Immature natural killer cell (primary cell): Measurements from ENCODE around the gene NCBP1. TPM values are rescaled to one million over a fixed set of nuclear protein-coding genes. Genes with fewer than 3 reads are reported as not detected.
A peak's percentile ranks its signal among the peaks of the same experiment; 100 is the strongest.
"Not testable (repeated sequence)": the region's sequence is repeated elsewhere in the genome, so short reads cannot be mapped to it uniquely, and the experiment has no call there.

Experiments
- DNase-seq, 3 donors: peaks; one replicate each; pipeline ENCODE4 v3.0.0; 2022; ENCODE audit warnings: mixed read lengths in 1 of 3
- H3K27ac Mint-ChIP-seq, 6 donors: one replicate each; pipeline ENCODE4 v1.8.0; 2020; ENCODE audit warnings: mixed read lengths in 6 of 6, mild to moderate bottlenecking in 5 of 6, inconsistent platforms in 4 of 6, moderate library complexity in 3 of 6
- H3K27me3 Mint-ChIP-seq, 3 donors: one replicate each; pipeline ENCODE4 v1.8.0; 2020 to 2021; ENCODE audit warnings: low read depth in 3 of 3, mild to moderate bottlenecking in 3 of 3, mixed read lengths in 3 of 3, moderate library complexity in 3 of 3, inconsistent platforms in 1 of 3
- H3K36me3 Mint-ChIP-seq, 3 donors: one replicate each; pipeline ENCODE4 v1.8.0; 2020; ENCODE audit warnings: mixed read lengths in 3 of 3, inconsistent platforms in 2 of 3, mild to moderate bottlenecking in 2 of 3
- H3K4me1 Mint-ChIP-seq, 2 donors: one replicate each; pipeline ENCODE4 v1.8.0; 2020; ENCODE audit warnings: inconsistent platforms in 2 of 2, mild to moderate bottlenecking in 2 of 2, mixed read lengths in 2 of 2, moderate library complexity in 1 of 2
- H3K4me3 Mint-ChIP-seq, 5 donors: one replicate each; pipeline ENCODE4 v1.8.0; 2020; ENCODE audit warnings: mild to moderate bottlenecking in 5 of 5, mixed read lengths in 5 of 5, inconsistent platforms in 3 of 5, moderate library complexity in 3 of 5
- H3K9me3 Mint-ChIP-seq, 6 donors: one replicate each; pipeline ENCODE4 v1.8.0; 2020; ENCODE audit warnings: mild to moderate bottlenecking in 6 of 6, mixed read lengths in 6 of 6, inconsistent platforms in 4 of 6, moderate library complexity in 3 of 6
- polyA plus RNA-seq, 3 donors: library from polyadenylated mRNA; unstranded; fragments of 300-500 nt; fragmentation: Illumina TruSeq; gene quantifications; one replicate each; pipeline ENCODE4 v1.2.3, GENCODE V29; 2021

The NCBP1 gene
- polyA plus RNA-seq, 3 donors from 2014 or later: 11.0 to 15.8 (median 12.8) TPM

GRCh38 chr9:97601228-97601898 is 32.3 kb upstream of the NCBP1 start:
- Mint-ChIP-seq H3K9me3 (no peaks in the 10 kb centered on the region), H3K36me3 (peaks cover 20 to 41% (median 25%) of the 10 kb centered on the region in 3 donors), H3K27me3 (peaks cover 0 to 2% (median 0%) of the 10 kb centered on the region in 3 donors)

GRCh38 chr9:97602430-97602829 is 31.2 kb upstream of the NCBP1 start:
- H3K4me3 Mint-ChIP-seq: no peak overlapping the region
- H3K9me3 Mint-ChIP-seq: peaks cover 0 to 2% (median 0%) of the 10 kb centered on the region in 6 donors
- H3K27me3 Mint-ChIP-seq: peaks cover 0 to 2% (median 0%) of the 10 kb centered on the region in 3 donors
- peaks cover 20 to 50% (median 28%) of the 10 kb centered on the region in 3 donors for H3K36me3 Mint-ChIP-seq
- no peak for DNase-seq
- H3K27ac Mint-ChIP-seq: no peak overlapping the region
- peaks cover 8% of the 10 kb centered on the region in 2 donors for H3K4me1 Mint-ChIP-seq

More at GRCh38 chr9:97601228-97601898, 32.3 kb upstream of the NCBP1 start:
- peaks cover 8% of the 10 kb centered on the region in 2 donors for H3K4me1 Mint-ChIP-seq
- peak overlapping the region in 1 of 6 donors; percentile 36 for H3K27ac Mint-ChIP-seq
- no peak for DNase-seq
- H3K4me3 Mint-ChIP-seq: no peak overlapping the region

DNA sequence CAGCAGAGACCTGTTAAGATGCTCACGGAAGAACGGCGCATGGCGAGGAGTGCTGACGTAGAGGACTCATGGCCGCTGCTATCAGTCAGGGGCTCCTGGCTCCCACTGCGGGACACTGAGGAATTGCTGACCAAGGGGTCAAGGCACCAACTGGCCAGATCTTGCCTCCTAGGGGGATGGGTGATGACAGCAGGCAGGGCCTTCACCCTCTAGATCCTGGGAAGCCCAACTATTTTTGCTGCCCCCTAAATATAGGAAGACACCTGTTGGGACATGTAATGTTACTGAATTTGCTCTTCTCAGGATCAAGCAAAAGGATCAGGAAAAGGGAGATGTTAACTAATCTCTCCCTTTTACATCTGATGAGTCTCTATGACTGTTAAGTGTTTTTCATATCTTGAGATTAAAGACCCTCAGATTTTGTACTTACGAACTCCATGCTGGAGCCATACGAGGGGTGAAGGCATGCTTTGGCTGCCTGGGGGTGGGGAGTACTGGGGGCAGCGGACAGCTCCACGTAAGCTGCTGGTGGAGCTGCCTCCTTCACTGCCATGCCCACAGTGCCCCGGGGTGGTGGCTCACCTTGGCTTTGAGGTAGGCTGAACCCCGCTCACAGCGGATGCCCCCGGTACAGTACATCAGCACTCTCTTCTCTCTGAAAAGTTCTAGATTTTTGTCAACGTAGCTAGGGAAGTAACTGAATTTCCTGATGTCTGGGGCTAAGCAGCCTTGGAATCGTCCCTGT is 28.5 kb upstream of the NCBP1 start:
- DNase-seq: no peak
- peak overlapping the region in 1 of 6 donors; percentile 20 for H3K27ac Mint-ChIP-seq
- peaks cover 20 to 52% (median 28%) of the 10 kb centered on the region in 3 donors for H3K36me3 Mint-ChIP-seq
- H3K9me3 Mint-ChIP-seq: peaks cover 0 to 2% (median 0%) of the 10 kb centered on the region in 6 donors
- H3K4me1 Mint-ChIP-seq: no peaks in the 10 kb centered on the region
- H3K4me3 Mint-ChIP-seq: no peak overlapping the region
- peaks cover 0 to 2% (median 0%) of the 10 kb centered on the region in 3 donors for H3K27me3 Mint-ChIP-seq

GRCh38 chr9:97615439-97616072 is 18.1 kb upstream of the NCBP1 start:
- Mint-ChIP-seq H3K4me3 (no peak overlapping the region), H3K4me1 (peaks cover 0 to 6% of the 10 kb centered on the region in 2 donors), H3K36me3 (peaks cover 4 to 31% (median 24%) of the 10 kb centered on the region in 3 donors), H3K9me3 (no peaks in the 10 kb centered on the region), H3K27me3 (peaks cover 0 to 2% (median 1%) of the 10 kb centered on the region in 3 donors), H3K27ac (peak overlapping the region in 2 of 6 donors; percentile 23 to 45)
- peak; percentile 47 to 60 (median 52) for DNase-seq

DNA sequence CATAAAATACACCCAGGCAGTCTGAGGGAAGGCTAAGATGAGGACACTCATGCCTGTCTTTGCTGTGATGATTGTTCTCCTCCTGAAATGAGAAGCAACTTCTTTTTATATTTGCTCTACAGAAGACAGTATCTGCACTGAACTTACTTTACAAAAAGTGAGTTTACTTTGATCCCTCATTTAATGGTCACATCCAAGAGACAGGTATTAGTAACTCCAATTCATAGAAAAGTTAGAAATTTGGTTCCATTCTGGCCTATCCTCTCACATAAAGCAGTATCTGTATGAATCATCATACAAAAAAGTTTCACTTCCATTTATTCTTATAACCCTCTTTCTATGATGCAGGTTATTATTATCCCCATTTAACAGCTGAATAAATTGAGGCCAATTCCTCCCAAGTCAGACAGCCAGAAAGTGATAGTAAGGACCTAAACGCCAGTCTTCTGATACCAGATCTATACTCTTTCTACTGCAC is 15.6 kb upstream of the NCBP1 start:
- Mint-ChIP-seq H3K36me3 (peaks cover 0 to 28% (median 17%) of the 10 kb centered on the region in 3 donors), H3K27ac (no peak overlapping the region), H3K9me3 (no peaks in the 10 kb centered on the region), H3K4me1 (peaks cover 0 to 6% of the 10 kb centered on the region in 2 donors), H3K27me3 (peaks cover 0 to 2% (median 1%) of the 10 kb centered on the region in 3 donors), H3K4me3 (no peak overlapping the region)
- DNase-seq: no peak

DNA sequence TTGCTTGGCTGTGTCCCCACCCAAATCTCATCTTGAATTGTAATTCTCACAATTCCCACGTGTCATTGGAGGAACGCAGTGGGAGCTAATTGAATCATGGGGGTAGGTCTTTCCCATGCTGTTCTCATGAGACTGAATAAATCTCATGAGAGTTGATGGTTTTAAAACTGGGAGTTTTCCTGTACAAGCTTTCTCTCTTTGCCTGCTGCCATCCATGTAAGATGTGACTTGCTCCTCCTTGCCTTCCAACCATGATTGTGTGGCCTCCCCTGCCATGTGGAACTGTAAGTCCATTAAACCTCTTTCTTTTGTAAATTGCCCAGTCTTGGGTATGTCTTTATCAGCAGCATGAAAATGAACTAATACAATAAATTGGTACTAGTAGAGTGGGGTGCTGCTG is 13.6 kb upstream of the NCBP1 start:
- H3K27ac Mint-ChIP-seq, H3K27me3 Mint-ChIP-seq, H3K9me3 Mint-ChIP-seq, H3K4me3 Mint-ChIP-seq, DNase-seq, H3K4me1 Mint-ChIP-seq: not testable (repeated sequence)
- H3K36me3 Mint-ChIP-seq: peaks cover 0 to 39% (median 25%) of the 10 kb centered on the region in 3 donors

DNA sequence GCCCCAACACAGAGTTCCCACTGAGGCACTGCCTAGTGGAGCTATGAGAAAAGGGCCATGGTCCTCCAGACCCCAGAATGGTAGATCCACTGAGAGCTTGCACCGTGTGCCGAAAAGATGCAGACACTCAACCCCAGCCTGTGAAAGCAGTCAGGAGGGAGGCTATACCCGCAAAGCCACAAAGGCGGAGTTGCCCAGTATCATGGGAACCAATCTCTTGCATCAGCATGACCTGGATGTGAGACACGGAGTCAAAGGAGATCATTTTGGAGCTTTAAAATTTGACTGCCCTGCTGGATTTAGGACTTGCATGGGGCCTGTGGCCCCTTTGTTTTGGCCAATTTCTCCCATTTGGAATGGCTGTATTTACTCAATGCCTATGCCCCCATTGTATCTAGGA is 11.1 kb upstream of the NCBP1 start:
- not testable (repeated sequence) for H3K9me3 Mint-ChIP-seq, H3K4me1 Mint-ChIP-seq, DNase-seq, H3K27me3 Mint-ChIP-seq, H3K4me3 Mint-ChIP-seq, H3K27ac Mint-ChIP-seq
- peaks cover 0 to 40% (median 23%) of the 10 kb centered on the region in 3 donors for H3K36me3 Mint-ChIP-seq

- no peak for DNase-seq
- Mint-ChIP-seq H3K4me3 (no peak overlapping the region), H3K27ac (no peak overlapping the region), H3K27me3 (peaks cover 0 to 1% (median 0%) of the 10 kb centered on the region in 3 donors), H3K4me1 (peaks cover 0 to 3% of the 10 kb centered on the region in 2 donors), H3K36me3 (peaks cover 0 to 36% (median 18%) of the 10 kb centered on the region in 3 donors), H3K9me3 (no peaks in the 10 kb centered on the region)
Measured at GRCh38 chr9:97623946-97624345, 9.7 kb upstream of the NCBP1 start.

- H3K4me1 Mint-ChIP-seq: peaks cover 0 to 6% of the 10 kb centered on the region in 2 donors
- peaks cover 0 to 30% (median 13%) of the 10 kb centered on the region in 3 donors for H3K36me3 Mint-ChIP-seq
- no peaks in the 10 kb centered on the region for H3K27me3 Mint-ChIP-seq
- no peaks in the 10 kb centered on the region for H3K9me3 Mint-ChIP-seq
- no peak overlapping the region for H3K4me3 Mint-ChIP-seq
- no peak for DNase-seq
- H3K27ac Mint-ChIP-seq: no peak overlapping the region
Measured at GRCh38 chr9:97625620-97626019, 8.0 kb upstream of the NCBP1 start.

DNA sequence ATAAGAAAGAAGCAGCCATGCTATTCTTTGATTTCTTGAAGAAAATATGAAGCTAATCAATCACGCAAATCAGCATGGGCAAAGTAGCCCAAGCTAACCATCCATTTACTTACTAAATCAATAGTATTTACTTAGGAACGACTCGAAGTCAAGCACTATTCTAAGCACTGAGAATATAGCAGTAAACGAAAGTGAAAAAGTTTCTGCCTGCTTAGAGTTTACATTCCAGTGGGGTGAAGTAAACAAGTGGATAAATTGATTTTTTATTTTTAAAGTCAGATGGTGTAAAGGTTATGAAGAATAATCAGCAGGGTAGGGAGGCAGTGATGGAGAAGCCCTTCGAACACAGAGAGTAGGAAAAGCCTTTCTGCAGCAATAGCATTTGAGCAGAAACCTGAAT is 6.0 kb upstream of the NCBP1 start:
- H3K4me1 Mint-ChIP-seq: peaks cover 11 to 18% of the 10 kb centered on the region in 2 donors
- peak overlapping the region in 2 of 6 donors; percentile 46 to 54 for H3K27ac Mint-ChIP-seq
- peaks cover 0 to 5% (median 2%) of the 10 kb centered on the region in 3 donors for H3K27me3 Mint-ChIP-seq
- no peak for DNase-seq
- no peak overlapping the region for H3K4me3 Mint-ChIP-seq
- H3K9me3 Mint-ChIP-seq: no peaks in the 10 kb centered on the region
- H3K36me3 Mint-ChIP-seq: peaks cover 0 to 21% (median 13%) of the 10 kb centered on the region in 3 donors

DNA sequence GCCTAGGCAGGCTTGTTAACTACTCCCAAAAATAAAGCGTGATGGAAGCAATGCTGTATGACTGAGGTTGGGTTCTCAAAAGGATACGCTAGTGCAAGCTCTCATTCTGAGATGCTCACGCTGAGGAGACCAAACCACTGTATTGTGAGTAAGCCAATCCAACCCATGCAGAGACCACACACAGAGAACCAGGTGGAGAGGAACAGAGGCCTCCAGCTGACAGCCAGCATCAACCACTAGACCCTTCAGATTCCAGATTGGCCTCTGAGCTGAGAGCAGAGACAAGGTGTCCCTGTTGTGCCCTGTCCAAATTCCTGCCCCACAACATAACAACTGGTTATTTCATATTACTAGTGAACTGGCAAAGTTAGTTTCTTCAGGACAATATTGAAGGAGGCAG is 5.0 kb upstream of the NCBP1 start:
- Mint-ChIP-seq H3K9me3 (no peaks in the 10 kb centered on the region), H3K36me3 (peaks cover 0 to 15% (median 9%) of the 10 kb centered on the region in 3 donors), H3K4me1 (peaks cover 14 to 26% of the 10 kb centered on the region in 2 donors), H3K27ac (no peak overlapping the region), H3K27me3 (peaks cover 3 to 15% (median 6%) of the 10 kb centered on the region in 3 donors), H3K4me3 (no peak overlapping the region)
- no peak for DNase-seq

- Mint-ChIP-seq H3K4me3 (no peak overlapping the region), H3K27ac (peak overlapping the region in 1 of 6 donors; percentile 16), H3K4me1 (peaks cover 16 to 29% of the 10 kb centered on the region in 2 donors), H3K9me3 (no peaks in the 10 kb centered on the region), H3K27me3 (peaks cover 3 to 16% (median 6%) of the 10 kb centered on the region in 3 donors), H3K36me3 (peaks cover 0 to 11% (median 9%) of the 10 kb centered on the region in 3 donors)
- DNase-seq: no peak
Measured at GRCh38 chr9:97629156-97629555, 4.5 kb upstream of the NCBP1 start.

DNA sequence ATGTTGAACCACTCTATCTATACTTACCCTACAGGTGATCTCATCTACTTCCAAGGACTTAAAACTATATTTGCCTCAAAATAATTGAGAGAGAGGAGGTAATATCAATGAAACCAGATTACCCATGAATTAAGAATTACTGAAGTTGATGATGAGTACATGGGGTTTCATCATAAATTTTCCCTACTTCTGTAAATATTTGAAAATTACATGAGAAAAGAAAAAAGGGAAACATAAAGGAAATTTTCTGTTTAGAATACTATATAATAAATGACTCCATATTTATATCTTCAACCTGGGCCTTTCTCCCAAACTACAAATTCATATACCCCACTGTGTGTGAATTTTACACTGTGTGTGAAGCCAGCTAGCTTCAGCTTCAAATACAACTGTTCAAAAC is 3.0 kb upstream of the NCBP1 start:
- peaks cover 0 to 5% (median 5%) of the 10 kb centered on the region in 3 donors for H3K36me3 Mint-ChIP-seq
- peak overlapping the region in 1 of 6 donors; percentile 17 for H3K27ac Mint-ChIP-seq
- no peak overlapping the region for H3K4me3 Mint-ChIP-seq
- H3K27me3 Mint-ChIP-seq: peaks cover 3 to 16% (median 6%) of the 10 kb centered on the region in 3 donors
- no peak for DNase-seq
- H3K4me1 Mint-ChIP-seq: peaks cover 29 to 44% of the 10 kb centered on the region in 2 donors
- H3K9me3 Mint-ChIP-seq: no peaks in the 10 kb centered on the region
